A549 (cell line): Measurements from ENCODE around the gene RTBDN. TPM values are rescaled to one million over a fixed set of nuclear protein-coding genes. Genes with fewer than 3 reads are reported as not detected.

Experiments used
- ATAC-seq, 2 experiments: fragments of 200-7000 bp in 1 of 2; fragments of >200 bp in 1 of 2; cut with Nextera tagmentation in 1 of 2; cut with Tn5 transposase in 1 of 2; 3 replicates each; pipeline versions ENCODE4 v1.8.0 to v1.9.1; 2018 to 2020; ENCODE audit warnings: mild to moderate bottlenecking in 1 of 2, moderate library complexity in 1 of 2
- CTCF ChIA-PET: fragments of 300-600 bp; sonication (Branson Sonifier 250); formaldehyde crosslinking; extraction: SDS; loops from one replicate; lab custom pipeline; 2021; ENCODE audit warnings: antibody characterized with exemption, inconsistent platforms; lab: Yijun Ruan, JAX
- POLR2A ChIA-PET: fragments of 350-600 bp; formaldehyde crosslinking; extraction: SDS; loops from one replicate; lab custom pipeline; 2021; ENCODE audit warnings: antibody characterized with exemption, inconsistent platforms; lab: Yijun Ruan, JAX
- DNase-seq, 2 experiments: peaks; one replicate each; pipeline versions ENCODE4 v3.0.0 to v3.0.0-alpha.2; 2011 to 2016; ENCODE audit warnings: low read depth in 1 of 2, low spot score in 1 of 2
- FAIRE-seq: peaks from 2 replicates; lab custom pipeline; 2011; peaks lifted over from hg19 to GRCh38; lab: Jason Lieb, UNC
- H3K27ac ChIP-seq, 2 experiments: fragments of >200 bp; sonication (Bioruptor Twin); formaldehyde crosslinking; 3 replicates each; pipeline ENCODE4 v1.5.1; 2016 to 2017
- H3K4me1 ChIP-seq: fragments of >200 bp; sonication (Bioruptor Twin); formaldehyde crosslinking; 3 replicates; pipeline ENCODE4 v1.6.1; 2016
- H3K4me2 ChIP-seq: fragments of >200 bp; sonication (Bioruptor Twin); formaldehyde crosslinking; 3 replicates; pipeline ENCODE4 v1.6.1; 2016
- H3K4me3 ChIP-seq: fragments of >200 bp; sonication (Bioruptor Twin); formaldehyde crosslinking; 3 replicates; pipeline ENCODE4 v1.5.1; 2016
- H3K9me3 ChIP-seq: fragments of >200 bp; sonication (Bioruptor Twin); formaldehyde crosslinking; 3 replicates; pipeline ENCODE4 v1.6.1; 2016
- ATOH8 ChIP-seq: fragments of 250-450 bp; sonication (Bioruptor Pico); IDR thresholded peaks from 2 replicates; pipeline ENCODE4 v1.5.0; 2020; ENCODE audit warnings: low read depth, mild to moderate bottlenecking, moderate library complexity
- CBX2 ChIP-seq: fragments of 200-600 bp; sonication (generic); IDR thresholded peaks from 2 replicates; pipeline ENCODE4 v1.6.1; 2016; ENCODE audit warnings: low read depth, mild to moderate bottlenecking, borderline replicate concordance
- CHD2 ChIP-seq: fragments of 150-350 bp; IDR thresholded peaks from 2 replicates; pipeline ENCODE4 v1.6.1; 2014; ENCODE audit warnings: low read length; ENCODE audit not compliant: partially characterized antibody
- ELK1 ChIP-seq: fragments of 150-350 bp; IDR thresholded peaks from 2 replicates; pipeline ENCODE4 v1.6.1; 2014; ENCODE audit warnings: low read depth, mild to moderate bottlenecking, low read length
- EP300 ChIP-seq, 2 experiments: fragments of >200 bp; sonication (Bioruptor Twin); formaldehyde crosslinking; IDR thresholded peaks; 2 replicates in 1 of 2; 3 replicates in 1 of 2; pipeline ENCODE4 v1.6.1; 2016 to 2017
- ESRRA ChIP-seq: fragments of 150-350 bp; IDR thresholded peaks from 2 replicates; pipeline ENCODE4 v1.6.1; 2014; ENCODE audit warnings: mild to moderate bottlenecking, low read length, borderline replicate concordance
- GATA3 ChIP-seq: IDR thresholded peaks from 2 replicates; pipeline ENCODE4 v1.6.1; 2012; ENCODE audit warnings: borderline replicate concordance
- HDAC2 ChIP-seq: fragments of 200-600 bp; sonication (generic); IDR thresholded peaks from 2 replicates; pipeline ENCODE4 v1.6.1; 2016
- JUN ChIP-seq, 2 experiments: fragments of >200 bp; sonication (Bioruptor Twin); formaldehyde crosslinking; IDR thresholded peaks; 2 replicates in 1 of 2; 3 replicates in 1 of 2; pipeline ENCODE4 v1.6.1; 2016 to 2017
- JUNB ChIP-seq: fragments of >200 bp; sonication (Bioruptor Twin); formaldehyde crosslinking; IDR thresholded peaks from 2 replicates; pipeline ENCODE4 v1.6.1; 2016
- MAFK ChIP-seq: fragments of 450-650 bp; IDR thresholded peaks from 2 replicates; pipeline ENCODE4 v1.6.1; 2014; ENCODE audit not compliant: partially characterized antibody
- PBX3 ChIP-seq: IDR thresholded peaks from 2 replicates; pipeline ENCODE4 v1.6.1; 2012
- SMC3 ChIP-seq: fragments of >200 bp; sonication (Bioruptor Twin); formaldehyde crosslinking; IDR thresholded peaks from 3 replicates; pipeline ENCODE4 v1.6.1; 2018; ENCODE audit warnings: inconsistent platforms
- ZNF302 ChIP-seq: fragments of 250-450 bp; sonication (Bioruptor Pico); IDR thresholded peaks from 2 replicates; pipeline ENCODE4 v1.9.0; 2021; ENCODE audit warnings: inconsistent platforms, mild to moderate bottlenecking, moderate library complexity
- WGBS: methylation state at CpG from one replicate; pipeline ENCODE4 v1.1.6; 2017; ENCODE audit errors: missing lambda C conversion rate; 5-methylcytosine and 5-hydroxymethylcytosine counted together
- polyA plus RNA-seq, 4 experiments: library from polyadenylated mRNA; depleted of rRNA in 3 of 4; stranded (reverse); fragments of >200 nt; fragmentation: RNase III in 1 of 4; extraction: RNeasy Plus Mini Kit Qiagen cat#74134 plus additional on column Dnase treatment in 1 of 4; gene quantifications; 2 replicates in 3 of 4; 3 replicates in 1 of 4; pipeline ENCODE4 v1.2.3, GENCODE V29; 2011 to 2017
- TF ChIP-seq, protein P1 (sequence below): fragments of >200 bp; sonication (Bioruptor Twin); formaldehyde crosslinking; IDR thresholded peaks from 3 replicates; pipeline ENCODE4 v1.5.1; 2016
- TF ChIP-seq, protein P2 (sequence below): fragments of >200 bp; sonication (Bioruptor Twin); formaldehyde crosslinking; IDR thresholded peaks from 2 replicates; pipeline ENCODE4 v1.6.1; 2016
- TF ChIP-seq, protein P3 (sequence below): IDR thresholded peaks from 2 replicates; pipeline ENCODE4 v1.6.1; 2012
- TF ChIP-seq, protein P4 (sequence below): fragments of 250-450 bp; sonication (Bioruptor Pico); IDR thresholded peaks from 2 replicates; pipeline ENCODE4 v1.5.0; 2021; ENCODE audit warnings: mild to moderate bottlenecking, moderate library complexity, borderline replicate concordance

RTBDN gene
- polyA plus RNA-seq, 2 of the 4 experiments (the other 2 are of a cell fraction) = 0.09 to 0.25 TPM

DNA sequence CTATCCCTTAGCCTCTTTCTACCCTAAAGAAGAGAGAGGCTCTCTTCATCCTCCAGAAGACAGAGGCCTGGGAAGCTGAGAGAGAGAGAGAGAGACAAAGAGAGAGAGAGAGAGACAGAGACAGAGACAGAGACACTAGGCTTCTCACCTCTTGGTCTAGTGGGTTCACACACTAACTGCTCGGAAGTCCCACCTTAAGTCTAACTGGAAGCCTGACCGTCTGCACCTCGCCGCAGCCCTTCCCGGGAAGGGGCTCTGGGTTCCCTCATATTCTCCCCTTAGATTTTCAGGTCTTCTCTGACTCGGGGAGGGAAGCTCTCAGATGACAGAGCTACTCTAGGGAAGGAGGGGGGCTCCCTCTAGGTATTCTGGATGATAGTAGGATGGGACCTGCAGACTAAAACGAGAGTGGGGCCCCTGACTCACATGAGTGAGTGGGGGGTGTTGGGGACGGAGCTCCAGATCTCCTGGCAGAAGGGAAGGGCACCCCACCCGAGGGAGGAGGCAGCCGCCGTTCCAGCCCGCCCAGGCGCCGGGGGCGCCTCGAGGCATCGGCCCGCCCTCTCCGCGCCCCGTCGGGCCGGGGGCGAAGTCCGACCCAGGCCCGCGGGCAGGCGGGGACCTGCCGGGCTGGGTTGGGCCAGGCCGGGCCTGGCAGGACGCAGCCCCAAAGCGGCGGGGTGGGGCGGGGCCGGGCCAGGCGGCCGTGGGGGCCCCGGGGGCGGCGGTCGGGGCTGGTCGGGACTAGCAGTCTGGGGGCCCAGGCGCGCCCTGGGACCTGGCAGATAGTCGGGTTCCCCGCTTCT lies 45.1 kb downstream of the RTBDN start (continued):
- no peak for TF ChIP-seq CHD2
- TF ChIP-seq ELK1 = no peak
- TF ChIP-seq JUNB = no peak
- TF ChIP-seq, protein P1, sequence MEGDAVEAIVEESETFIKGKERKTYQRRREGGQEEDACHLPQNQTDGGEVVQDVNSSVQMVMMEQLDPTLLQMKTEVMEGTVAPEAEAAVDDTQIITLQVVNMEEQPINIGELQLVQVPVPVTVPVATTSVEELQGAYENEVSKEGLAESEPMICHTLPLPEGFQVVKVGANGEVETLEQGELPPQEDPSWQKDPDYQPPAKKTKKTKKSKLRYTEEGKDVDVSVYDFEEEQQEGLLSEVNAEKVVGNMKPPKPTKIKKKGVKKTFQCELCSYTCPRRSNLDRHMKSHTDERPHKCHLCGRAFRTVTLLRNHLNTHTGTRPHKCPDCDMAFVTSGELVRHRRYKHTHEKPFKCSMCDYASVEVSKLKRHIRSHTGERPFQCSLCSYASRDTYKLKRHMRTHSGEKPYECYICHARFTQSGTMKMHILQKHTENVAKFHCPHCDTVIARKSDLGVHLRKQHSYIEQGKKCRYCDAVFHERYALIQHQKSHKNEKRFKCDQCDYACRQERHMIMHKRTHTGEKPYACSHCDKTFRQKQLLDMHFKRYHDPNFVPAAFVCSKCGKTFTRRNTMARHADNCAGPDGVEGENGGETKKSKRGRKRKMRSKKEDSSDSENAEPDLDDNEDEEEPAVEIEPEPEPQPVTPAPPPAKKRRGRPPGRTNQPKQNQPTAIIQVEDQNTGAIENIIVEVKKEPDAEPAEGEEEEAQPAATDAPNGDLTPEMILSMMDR = no peak

DNA sequence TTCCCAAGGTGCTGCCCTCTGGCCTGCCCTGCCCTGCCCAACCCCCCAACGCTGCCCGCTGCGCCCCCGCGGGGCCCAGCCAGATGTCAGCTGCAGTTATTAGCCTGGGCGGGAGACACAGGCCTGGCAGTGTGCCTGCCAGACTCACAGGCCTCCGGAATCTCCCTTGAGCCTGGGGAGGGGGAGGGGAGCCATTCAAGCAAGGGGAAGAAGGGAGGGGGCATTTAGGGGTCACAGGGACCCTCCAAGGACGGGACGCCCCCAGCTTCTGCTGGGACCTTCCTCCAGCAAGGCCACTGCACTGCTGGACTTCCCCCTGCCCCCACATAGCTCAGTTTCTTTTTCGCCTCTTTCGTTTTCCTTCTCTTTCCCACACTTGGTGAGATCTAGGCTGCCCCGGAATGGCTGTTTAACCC lies 45.7 kb downstream of the RTBDN start:
- ChIA-PET POLR2A (interaction anchor here (1.1 to 2.4 kb wide), 2 partner anchors 11 to 23 kb away, joined by 3 to 24 read pairs; no protein-coding TSS in a partner anchor), CTCF (interaction anchor here (1.0 to 5.0 kb wide), 5 partner anchors 11 to 31 kb away, joined by 3 to 58 read pairs (median 4); no protein-coding TSS in a partner anchor)
- H3K9me3 ChIP-seq = no peaks in the 10 kb centered on the region
- no peak for ATAC-seq
- peak in 1 of 2 experiments; percentile 89 for DNase-seq
- FAIRE-seq = no peak
- peak overlapping the region; percentile 99 for H3K4me2 ChIP-seq
- peak overlapping the region; percentile 92 for H3K4me3 ChIP-seq
- 1% methylated on average over 5 of the region's 12 CpGs for WGBS
- H3K27ac ChIP-seq = peak overlapping the region; percentile 96 to 99
- peak; percentile 33; the same call in 2 of the 3 replicates for TF ChIP-seq SMC3
- no peak for TF ChIP-seq ZNF302
- no peak for TF ChIP-seq CHD2
- TF ChIP-seq, protein P1 = no peak
- TF ChIP-seq, protein P2, sequence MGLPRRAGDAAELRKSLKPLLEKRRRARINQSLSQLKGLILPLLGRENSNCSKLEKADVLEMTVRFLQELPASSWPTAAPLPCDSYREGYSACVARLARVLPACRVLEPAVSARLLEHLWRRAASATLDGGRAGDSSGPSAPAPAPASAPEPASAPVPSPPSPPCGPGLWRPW = no peak
- no peak for TF ChIP-seq MAFK
- TF ChIP-seq HDAC2 = no peak
- peak; percentile 62; the same call in 1 of the 2 replicates for TF ChIP-seq ESRRA
- TF ChIP-seq, protein P3, sequence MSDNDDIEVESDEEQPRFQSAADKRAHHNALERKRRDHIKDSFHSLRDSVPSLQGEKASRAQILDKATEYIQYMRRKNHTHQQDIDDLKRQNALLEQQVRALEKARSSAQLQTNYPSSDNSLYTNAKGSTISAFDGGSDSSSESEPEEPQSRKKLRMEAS = peak; percentile 63; the same call in 1 of the 2 replicates
- no peak for TF ChIP-seq CBX2
- TF ChIP-seq GATA3 = peak; percentile 72; the same call in 1 of the 2 replicates
- TF ChIP-seq PBX3 = 0 out of 2 replicates have a peak, but pooled peaks have one; percentile 46
- peak; percentile 82 for TF ChIP-seq ATOH8
- TF ChIP-seq, protein P4, sequence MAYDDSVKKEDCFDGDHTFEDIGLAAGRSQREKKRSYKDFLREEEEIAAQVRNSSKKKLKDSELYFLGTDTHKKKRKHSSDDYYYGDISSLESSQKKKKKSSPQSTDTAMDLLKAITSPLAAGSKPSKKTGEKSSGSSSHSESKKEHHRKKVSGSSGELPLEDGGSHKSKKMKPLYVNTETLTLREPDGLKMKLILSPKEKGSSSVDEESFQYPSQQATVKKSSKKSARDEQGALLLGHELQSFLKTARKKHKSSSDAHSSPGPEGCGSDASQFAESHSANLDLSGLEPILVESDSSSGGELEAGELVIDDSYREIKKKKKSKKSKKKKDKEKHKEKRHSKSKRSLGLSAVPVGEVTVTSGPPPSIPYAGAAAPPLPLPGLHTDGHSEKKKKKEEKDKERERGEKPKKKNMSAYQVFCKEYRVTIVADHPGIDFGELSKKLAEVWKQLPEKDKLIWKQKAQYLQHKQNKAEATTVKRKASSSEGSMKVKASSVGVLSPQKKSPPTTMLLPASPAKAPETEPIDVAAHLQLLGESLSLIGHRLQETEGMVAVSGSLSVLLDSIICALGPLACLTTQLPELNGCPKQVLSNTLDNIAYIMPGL = no peak
- peak; percentile 62 to 65; a peak in 3 of 5 replicates for TF ChIP-seq JUN (IDR thresholded peaks at IDR 0.05)
- peak in 1 of 2 experiments; percentile 72; a peak in 2 of 5 replicates for TF ChIP-seq EP300 (IDR thresholded peaks at IDR 0.05)
- peaks cover 63% of the 10 kb centered on the region for H3K4me1 ChIP-seq
